HG02571 (cell line): ENCODE data around the gene PLD5.
"Not testable (repeated sequence)": the region's sequence is repeated elsewhere in the genome, so short reads cannot be mapped to it uniquely, and the experiment has no call there.

ENCODE experiments used
- ATAC-seq: cut with Tn5 transposase; IDR thresholded peaks from one replicate; pipeline ENCODE4 v1.9.1; 2021; ENCODE audit warnings: mild to moderate bottlenecking, moderate library complexity; ENCODE audit not compliant: unreplicated experiment

The PLD5 gene

DNA sequence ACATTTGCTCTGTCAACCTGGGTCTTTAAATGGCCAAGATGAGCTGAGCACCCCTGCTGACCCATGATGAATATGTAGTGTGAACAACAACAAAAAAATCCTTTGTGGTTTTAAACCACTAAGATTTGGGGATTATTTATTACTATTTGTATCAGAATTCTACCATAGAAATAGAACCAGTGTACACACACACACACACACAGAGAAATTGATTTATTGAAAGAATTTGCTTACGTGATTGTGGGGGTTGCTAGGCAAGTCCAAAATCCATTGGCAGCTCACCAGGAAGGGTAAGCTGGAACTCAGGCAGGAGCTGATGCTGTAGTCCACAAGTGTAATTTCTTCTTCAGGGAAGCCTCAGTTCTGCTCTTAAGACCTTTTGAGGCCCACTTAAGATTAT lies 443.1 kb downstream of the PLD5 start:
- no peak for ATAC-seq

DNA sequence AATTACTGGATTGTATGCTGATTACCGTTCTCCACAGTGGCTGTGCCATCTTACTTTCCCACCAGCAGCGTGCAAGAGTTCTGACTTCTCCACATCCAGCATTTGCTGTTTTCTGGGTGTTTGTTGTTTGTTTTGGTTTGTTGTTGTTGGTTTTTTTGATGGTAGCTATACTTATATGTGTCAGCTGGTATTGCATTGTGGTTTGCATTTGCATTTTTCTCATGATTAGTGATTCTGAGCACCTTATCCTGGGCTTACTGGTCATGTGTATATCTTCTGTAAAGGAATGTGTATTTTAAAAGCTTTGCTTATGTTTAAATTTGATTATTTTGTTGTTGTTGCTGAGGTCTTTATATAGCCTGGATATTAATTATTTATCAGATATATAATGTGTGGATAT lies 458.7 kb downstream of the PLD5 start:
- ATAC-seq: no peak

DNA sequence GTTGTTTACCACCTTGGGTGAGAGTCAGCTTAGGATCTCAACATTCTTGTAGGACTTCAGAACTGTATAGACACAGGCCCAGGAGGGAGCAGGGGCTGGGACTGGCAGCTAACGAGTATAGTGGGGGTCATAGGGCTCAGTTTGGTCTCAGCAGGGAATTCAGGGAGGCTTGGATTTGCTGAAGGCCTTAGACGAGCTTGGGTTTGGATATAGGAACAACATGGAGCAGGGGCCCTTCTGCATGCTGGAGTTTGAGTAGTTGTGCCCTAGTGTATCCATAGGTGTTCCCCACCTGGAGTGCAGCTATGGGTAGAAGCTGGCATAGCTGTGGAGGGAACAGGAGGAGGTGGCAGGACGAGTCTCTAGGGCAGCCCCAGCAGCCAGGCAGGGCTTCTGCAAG lies 462.2 kb downstream of the PLD5 start:
- ATAC-seq: no peak

DNA sequence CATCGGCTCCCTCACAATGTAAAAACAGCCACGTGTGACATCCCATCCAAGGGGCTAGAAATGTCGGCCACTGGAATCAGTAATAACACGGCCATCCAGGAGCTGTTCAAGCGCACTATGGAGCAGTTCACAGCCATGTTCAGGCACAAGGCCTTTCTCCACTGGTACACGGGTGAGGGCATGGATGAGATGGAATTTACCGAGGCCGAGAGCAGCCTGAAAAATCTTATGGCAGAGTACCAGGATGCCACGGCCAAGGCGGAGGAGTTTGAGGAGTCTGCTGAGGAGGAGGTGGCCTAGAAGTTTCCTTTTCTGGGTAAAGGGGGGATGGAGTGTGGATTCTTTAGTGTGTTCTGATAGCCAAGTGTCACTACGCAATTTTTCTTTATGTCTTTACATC lies 464.5 kb downstream of the PLD5 start:
- no peak for ATAC-seq

DNA sequence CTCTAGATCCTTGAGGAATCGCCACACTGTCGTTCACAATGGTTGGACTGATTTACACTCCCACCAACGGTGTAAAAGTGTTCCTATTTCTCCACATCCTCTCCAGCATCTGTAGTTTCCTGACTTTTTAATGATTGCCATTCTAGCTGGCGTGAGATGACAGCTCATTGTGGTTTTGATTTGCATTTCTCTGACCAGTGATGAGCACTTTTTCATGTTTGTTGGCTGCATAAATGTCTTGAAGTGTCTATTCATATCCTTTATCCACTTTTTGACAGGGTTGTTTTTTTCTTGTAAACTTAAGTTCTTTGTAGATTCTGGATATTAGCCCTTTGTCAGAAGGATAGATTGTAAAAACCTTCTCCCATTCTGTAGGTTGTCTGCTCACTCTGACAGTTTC lies 465.9 kb downstream of the PLD5 start:
- ATAC-seq: peak; percentile 86

DNA sequence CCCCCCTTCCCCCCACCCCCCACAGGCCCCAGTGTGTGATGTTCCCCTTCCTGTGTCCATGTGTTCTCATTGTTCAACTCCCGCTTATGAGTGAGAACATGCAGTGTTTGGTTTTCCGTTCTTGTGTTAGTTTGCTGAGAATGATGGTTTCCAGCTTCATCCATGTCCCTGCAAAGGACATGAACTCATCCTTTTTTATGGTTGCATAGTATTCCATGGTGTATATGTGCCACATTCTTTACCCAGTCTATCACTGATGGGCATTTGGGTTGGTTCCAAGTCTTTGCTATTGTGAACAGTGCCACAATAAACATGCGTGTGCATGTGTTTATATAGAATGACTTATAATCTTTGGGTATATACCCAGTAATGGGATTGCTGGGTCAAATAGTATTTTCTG lies 466.3 kb downstream of the PLD5 start:
- not testable (repeated sequence) for ATAC-seq

DNA sequence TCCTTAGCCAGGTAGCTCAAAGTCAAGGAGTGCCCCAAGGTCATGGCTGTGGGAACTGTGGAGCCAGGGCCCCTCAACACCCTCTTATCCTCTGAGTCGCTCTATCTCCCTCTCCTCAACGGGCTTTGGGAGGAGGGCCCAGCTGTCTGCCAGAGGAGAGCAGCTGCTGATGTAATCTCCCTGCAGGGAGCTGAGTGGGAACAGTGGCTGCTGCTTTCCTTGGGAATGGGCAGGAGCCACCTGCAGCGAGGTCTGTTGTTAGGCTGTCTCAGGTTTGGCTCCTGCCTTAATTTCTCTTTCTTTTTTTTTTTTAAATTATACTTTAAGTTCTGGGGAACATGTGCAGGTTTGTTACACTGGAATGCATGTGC lies 466.8 kb downstream of the PLD5 start:
- no peak for ATAC-seq

DNA sequence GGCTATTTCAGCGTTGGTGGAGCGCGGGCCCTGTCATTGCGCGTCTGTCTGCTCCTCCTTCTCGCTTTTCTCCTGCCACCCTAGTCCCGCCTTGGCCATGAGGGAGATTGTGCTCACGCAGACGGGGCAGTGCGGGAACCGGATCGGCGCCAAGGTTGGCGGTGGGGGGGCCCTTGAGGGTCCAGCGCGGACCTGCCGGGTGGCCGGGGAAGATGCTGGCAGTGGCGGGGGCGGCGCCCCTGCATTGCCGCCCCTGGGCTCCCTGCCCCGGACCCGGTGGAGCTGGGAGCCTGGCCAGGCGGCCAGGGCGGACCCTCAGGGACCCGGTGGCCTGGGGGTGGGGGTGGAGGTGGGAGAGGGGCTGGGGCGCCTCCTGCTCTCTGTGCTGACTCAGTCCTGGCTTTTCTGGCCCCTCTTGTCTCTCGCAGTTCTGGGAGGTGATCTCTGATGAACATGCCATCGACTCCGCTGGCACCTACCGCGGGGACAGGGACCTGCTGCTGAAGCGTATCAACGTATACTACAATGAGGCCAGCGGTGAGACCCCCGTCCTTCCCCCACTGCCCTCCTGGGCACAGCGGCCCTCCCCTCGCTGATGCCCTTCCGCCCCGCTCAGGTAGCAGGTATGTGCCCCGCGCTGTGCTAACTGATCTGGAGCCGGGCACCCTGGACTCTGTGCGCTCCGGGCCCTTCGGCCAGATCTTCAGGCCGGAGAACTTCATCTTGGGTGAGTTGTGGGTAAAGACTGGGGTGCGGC lies 467.3 kb downstream of the PLD5 start:
- no peak for ATAC-seq

DNA sequence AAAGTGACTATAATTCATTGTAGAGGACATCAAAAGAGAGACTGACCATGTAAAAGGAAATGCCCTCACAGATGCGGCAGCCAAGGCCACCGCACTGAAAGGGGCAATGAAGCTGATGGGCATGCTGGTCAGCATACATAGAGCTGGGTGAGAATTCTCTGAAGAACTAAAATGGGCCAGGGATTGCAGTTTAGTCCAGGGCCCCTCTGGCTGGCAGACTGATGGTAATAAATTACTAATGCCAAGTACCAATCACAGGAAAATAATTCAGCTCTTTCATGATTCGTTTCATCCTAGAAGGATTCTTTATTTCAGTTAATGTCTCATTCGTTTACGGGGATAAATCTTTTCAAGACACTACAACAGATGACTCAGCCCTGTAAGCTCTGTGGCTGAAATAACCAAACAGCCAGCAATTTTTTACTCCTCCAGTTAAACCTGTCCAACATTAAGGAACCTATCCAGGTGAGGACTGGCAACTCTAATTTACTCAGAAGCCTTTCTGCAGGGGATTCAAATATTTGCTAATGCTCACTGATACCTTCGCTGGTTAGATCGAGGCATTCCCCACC lies 468.7 kb downstream of the PLD5 start:
- no peak for ATAC-seq

DNA sequence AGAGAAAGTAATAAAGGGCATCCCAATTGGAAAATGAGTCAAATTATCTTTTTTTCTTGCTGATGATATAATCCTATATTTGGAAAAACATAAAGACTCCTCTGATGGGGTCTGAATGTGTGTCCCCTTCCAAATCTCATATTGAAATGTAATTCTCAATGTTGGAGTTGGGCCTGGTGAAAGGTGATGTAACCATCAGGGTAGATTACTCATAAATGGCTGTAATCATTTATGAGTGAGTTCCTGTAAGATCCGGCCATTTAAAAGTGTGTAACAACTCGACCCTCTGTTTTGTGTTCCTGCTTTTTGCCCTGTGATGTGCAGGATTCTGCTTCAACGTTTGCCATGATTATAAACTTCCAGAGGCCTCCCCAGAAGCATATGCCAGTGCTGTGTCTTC lies 481.3 kb downstream of the PLD5 start:
- ATAC-seq: no peak

DNA sequence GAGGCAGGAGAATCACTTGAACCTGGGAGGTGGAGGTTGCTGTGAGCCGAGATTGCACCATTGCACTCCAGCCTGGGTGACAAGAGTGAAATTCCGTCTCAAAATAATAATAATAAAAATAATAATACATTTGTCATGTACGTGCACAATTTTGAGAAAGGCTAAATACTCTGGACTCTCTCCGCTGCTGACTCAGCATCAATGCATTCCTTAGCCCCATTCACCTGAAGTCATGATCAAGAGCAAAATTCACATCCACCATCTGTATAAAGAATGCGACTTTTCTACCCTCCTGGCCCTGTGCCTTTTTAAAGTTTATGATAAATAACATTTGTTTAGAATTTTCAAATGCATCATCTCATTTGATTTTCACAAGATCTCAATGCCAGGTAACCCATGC lies 490.1 kb downstream of the PLD5 start:
- ATAC-seq: no peak

DNA sequence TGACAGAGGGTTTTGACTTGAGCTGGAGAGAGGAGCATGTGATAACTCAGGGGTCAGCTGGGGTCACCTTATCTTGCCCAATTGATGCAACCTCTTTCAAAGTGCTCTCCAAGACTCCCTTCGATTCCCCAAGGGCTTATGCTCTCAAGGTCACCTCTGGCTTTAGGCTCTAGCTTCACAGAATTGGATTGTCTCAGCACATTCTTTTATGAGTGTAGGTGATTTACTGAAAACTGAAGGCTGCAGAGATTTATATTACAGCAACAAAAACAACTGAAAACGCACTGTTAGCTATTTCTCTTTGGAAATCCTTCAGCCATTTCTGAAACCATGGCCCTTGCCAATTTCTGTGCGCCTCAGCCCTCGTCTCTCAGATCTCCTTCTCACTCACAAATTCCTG lies 491.1 kb downstream of the PLD5 start:
- ATAC-seq: no peak
